ENCODE results near the gene KIF15. TPM values are rescaled to one million over a fixed set of nuclear protein-coding genes. Genes with fewer than 3 reads are reported as not detected.
A peak's percentile ranks its signal among the peaks of the same experiment; 100 is the strongest.

Gene KIF15
- total and polyA plus RNA-seq, 4 donors, result 0.64 to 4.0 (median 0.92) TPM

DNA sequence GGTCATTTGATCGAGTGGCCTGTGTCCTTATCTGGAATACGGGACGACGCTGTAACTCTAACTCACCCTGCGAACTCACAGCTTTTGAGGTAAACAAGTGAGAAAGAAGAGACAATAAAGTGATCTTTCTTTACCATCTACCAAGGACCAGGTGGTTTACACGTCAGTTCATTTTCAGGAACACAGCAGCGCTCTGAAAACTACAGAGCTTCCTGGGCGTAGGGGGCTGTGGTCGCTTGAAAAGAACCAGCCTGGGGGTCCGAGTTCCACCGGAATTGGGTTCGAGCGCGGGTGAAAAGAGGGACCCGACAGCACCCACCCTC, 532 bp upstream of the KIF15 start:
- DNase-seq, result no peak
- peak overlapping the region; percentile 89 to 95 for H3K9ac ChIP-seq (ENCODE audit: insufficient read depth in 1 of 2, low read length in 2 of 2)
- ATAC-seq (ENCODE audit: insufficient read depth, low FRiP score), result no peak

GRCh38 chr3:44762170-44762677, 630 bp downstream of the KIF15 start:
- Histone ChIP-seq H3K4me1 (ENCODE audit: control insufficient read depth in 5 of 5, insufficient read depth in 5 of 5, low read length in 5 of 5) (peaks cover 0 to 9% (median 2%) of the 10 kb centered on the region in 5 donors), H3K9me3 (ENCODE audit: control insufficient read depth in 4 of 4, insufficient read depth in 3 of 4, low read length in 3 of 4) (peaks cover 0 to 9% (median 1%) of the 10 kb centered on the region in 4 donors), H3K9ac (ENCODE audit: insufficient read depth in 1 of 2, low read length in 2 of 2) (peak overlapping the region; percentile 41 to 78), H3K4me3 (peak overlapping the region; percentile 49), H3K27me3 (ENCODE audit: control insufficient read depth in 3 of 3, insufficient read depth in 3 of 3, low read length in 2 of 3) (no peaks in the 10 kb centered on the region), H3K36me3 (ENCODE audit: control insufficient read depth in 4 of 4, insufficient read depth in 4 of 4, low read length in 4 of 4) (peaks cover 0 to 39% (median 3%) of the 10 kb centered on the region in 4 donors), H3K27ac (ENCODE audit: low read depth in 1 of 2, low read length in 1 of 2) (no peak overlapping the region)
- DNase-seq (no peak), ATAC-seq (ENCODE audit: insufficient read depth, low FRiP score) (no peak)
- TF ChIP-seq CTCF (IDR thresholded peaks at IDR 0.05; ENCODE audit: control extremely low read depth, extremely low read depth), result no peak
- 2 to 3% methylated on average over 9 of the region's 9 CpGs for WGBS, 2 donors

More for the DNA sequence above, 532 bp upstream of the KIF15 start:
- TF ChIP-seq CTCF (IDR thresholded peaks at IDR 0.05; ENCODE audit: control extremely low read depth, extremely low read depth), result no peak
- peaks cover 0 to 37% (median 2%) of the 10 kb centered on the region in 4 donors for H3K36me3 ChIP-seq (ENCODE audit: control insufficient read depth in 4 of 4, insufficient read depth in 4 of 4, low read length in 4 of 4)
- peaks cover 0 to 9% (median 2%) of the 10 kb centered on the region in 5 donors for H3K4me1 ChIP-seq (ENCODE audit: control insufficient read depth in 5 of 5, insufficient read depth in 5 of 5, low read length in 5 of 5)
- H3K27me3 ChIP-seq (ENCODE audit: control insufficient read depth in 3 of 3, insufficient read depth in 3 of 3, low read length in 2 of 3), result no peaks in the 10 kb centered on the region
- peak overlapping the region; percentile 60 to 85 for H3K27ac ChIP-seq (ENCODE audit: low read depth in 1 of 2, low read length in 1 of 2)
- peaks cover 0 to 10% (median 2%) of the 10 kb centered on the region in 4 donors for H3K9me3 ChIP-seq (ENCODE audit: control insufficient read depth in 4 of 4, insufficient read depth in 3 of 4, low read length in 3 of 4)
- 0 to 2% methylated on average over 15 of the region's 15 CpGs for WGBS, 2 donors
- H3K4me3 ChIP-seq, result peak overlapping the region; percentile 90

GRCh38 chr3:44762690-44763089, 1.1 kb downstream of the KIF15 start:
- peaks cover 0 to 36% (median 4%) of the 10 kb centered on the region in 4 donors for H3K36me3 ChIP-seq (ENCODE audit: control insufficient read depth in 4 of 4, insufficient read depth in 4 of 4, low read length in 4 of 4)
- H3K27ac ChIP-seq (ENCODE audit: low read depth in 1 of 2, low read length in 1 of 2), result no peak overlapping the region
- H3K4me1 ChIP-seq (ENCODE audit: control insufficient read depth in 5 of 5, insufficient read depth in 5 of 5, low read length in 5 of 5), result peaks cover 0 to 9% (median 2%) of the 10 kb centered on the region in 5 donors
- peaks cover 0 to 6% (median under 1%) of the 10 kb centered on the region in 4 donors for H3K9me3 ChIP-seq (ENCODE audit: control insufficient read depth in 4 of 4, insufficient read depth in 3 of 4, low read length in 3 of 4)
- no peaks in the 10 kb centered on the region for H3K27me3 ChIP-seq (ENCODE audit: control insufficient read depth in 3 of 3, insufficient read depth in 3 of 3, low read length in 2 of 3)
- 38 to 52% methylated on average over 5 of the region's 5 CpGs for WGBS, 2 donors
- DNase-seq (no peak), ATAC-seq (ENCODE audit: insufficient read depth, low FRiP score) (no peak)
- H3K9ac ChIP-seq (ENCODE audit: insufficient read depth in 1 of 2, low read length in 2 of 2), result peak overlapping the region in 1 of 2 donors; percentile 78
- H3K4me3 ChIP-seq, result no peak overlapping the region
- TF ChIP-seq CTCF (IDR thresholded peaks at IDR 0.05; ENCODE audit: control extremely low read depth, extremely low read depth), result no peak

DNA sequence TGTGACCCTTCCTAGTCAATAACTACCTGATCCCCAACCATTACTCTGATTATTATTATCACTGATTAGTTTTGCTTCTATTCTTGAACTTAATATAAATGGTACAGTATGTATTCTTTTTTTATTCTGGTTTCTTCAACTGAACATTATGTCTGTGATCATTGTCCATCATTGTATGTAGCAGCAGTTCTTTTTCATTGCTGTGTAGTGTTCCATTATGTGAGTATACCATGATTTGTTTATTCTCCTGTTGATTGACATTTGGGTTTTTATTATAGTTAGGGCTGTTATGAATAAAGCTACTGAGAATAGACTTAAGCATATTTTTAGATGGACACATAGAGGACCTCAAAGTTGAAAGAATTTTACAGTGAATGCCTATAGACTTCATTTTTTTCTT, 2.7 kb downstream of the KIF15 start:
- H3K4me1 ChIP-seq (ENCODE audit: control insufficient read depth in 5 of 5, insufficient read depth in 5 of 5, low read length in 5 of 5), result peaks cover 0 to 9% (median 2%) of the 10 kb centered on the region in 5 donors
- ATAC-seq (ENCODE audit: insufficient read depth, low FRiP score) (no peak), DNase-seq (no peak)
- TF ChIP-seq CTCF (IDR thresholded peaks at IDR 0.05; ENCODE audit: control extremely low read depth, extremely low read depth), result no peak
- H3K27ac ChIP-seq (ENCODE audit: low read depth in 1 of 2, low read length in 1 of 2), result no peak overlapping the region
- no peak overlapping the region for H3K4me3 ChIP-seq
- no peaks in the 10 kb centered on the region for H3K27me3 ChIP-seq (ENCODE audit: control insufficient read depth in 3 of 3, insufficient read depth in 3 of 3, low read length in 2 of 3)
- H3K9ac ChIP-seq (ENCODE audit: insufficient read depth in 1 of 2, low read length in 2 of 2), result no peak overlapping the region
- peaks cover 0 to 4% (median 0%) of the 10 kb centered on the region in 4 donors for H3K9me3 ChIP-seq (ENCODE audit: control insufficient read depth in 4 of 4, insufficient read depth in 3 of 4, low read length in 3 of 4)
- H3K36me3 ChIP-seq (ENCODE audit: control insufficient read depth in 4 of 4, insufficient read depth in 4 of 4, low read length in 4 of 4), result peaks cover 0 to 33% (median 3%) of the 10 kb centered on the region in 4 donors

Measured in lung (tissue), 12 donors.